ENCODE measurements around the gene HCN3.

HCN3 gene

GRCh38 chr1:155319536-155319935 is 42.3 kb downstream of the HCN3 start:
- no peak overlapping the region for H2BK5ac ChIP-seq (ENCODE audit: low read length)
- H2BK15ac ChIP-seq (ENCODE audit: low read length), result no peak overlapping the region
- H3K36me3 ChIP-seq (replicated peaks in 1 of 2; ENCODE audit: control insufficient read depth in 2 of 2, insufficient read depth in 2 of 2, low read length in 2 of 2), result peaks cover 31 to 71% of the 10 kb centered on the region in 2 donors
- no peak overlapping the region for H4K8ac ChIP-seq (ENCODE audit: low read depth, low read length)
- no peak overlapping the region for H3K9ac ChIP-seq (ENCODE audit: low read depth, low read length, poor library complexity)
- peaks cover 6% of the 10 kb centered on the region for H3K79me1 ChIP-seq (ENCODE audit: low read depth, low read length)
- peak overlapping the region in 1 of 2 donors; percentile 21 for H3K4me3 ChIP-seq (ENCODE audit: low read length in 2 of 2)
- no peak overlapping the region for H3K27ac ChIP-seq (replicated peaks; ENCODE audit: low read length)
- no peak overlapping the region for H2AK5ac ChIP-seq (ENCODE audit: low read depth, low read length)
- H3K23ac ChIP-seq (ENCODE audit: low read depth, low read length, poor library complexity), result no peak overlapping the region
- no peak overlapping the region for H4K91ac ChIP-seq (ENCODE audit: low read depth, low read length, poor library complexity)
- no peak overlapping the region for H2BK12ac ChIP-seq (ENCODE audit: low read length)
- H3K18ac ChIP-seq (ENCODE audit: low read length), result no peak overlapping the region
- no peak overlapping the region for H3K14ac ChIP-seq (ENCODE audit: low read length)
- no peak overlapping the region for H2AFZ ChIP-seq (ENCODE audit: low read length)
- H2BK120ac ChIP-seq (ENCODE audit: low read depth, low read length), result no peak overlapping the region
- H3K9me3 ChIP-seq (replicated peaks in 1 of 2; ENCODE audit: control insufficient read depth in 2 of 2, insufficient read depth in 1 of 2, low read depth in 1 of 2, low read length in 2 of 2), result no peaks in the 10 kb centered on the region
- DNase-seq (ENCODE audit: low spot score), result no peak
- no CpG with 5 or more reads among the region's 5 CpGs for WGBS, 2 donors (ENCODE audit: extremely low coverage in 2 of 2, insufficient read length in 2 of 2, insufficient replicate concordance in 1 of 2)
- peaks cover 16 to 17% of the 10 kb centered on the region in 2 donors for H3K4me1 ChIP-seq (ENCODE audit: control insufficient read depth in 2 of 2, insufficient read depth in 1 of 2, low read depth in 1 of 2, low read length in 2 of 2)
- no peaks in the 10 kb centered on the region for H3K27me3 ChIP-seq (ENCODE audit: control insufficient read depth in 3 of 3, insufficient read depth in 3 of 3, low read depth in 1 of 3, low read length in 3 of 3)
- no peak overlapping the region for H3K4ac ChIP-seq (ENCODE audit: low read length)
- no peak overlapping the region for H3K4me2 ChIP-seq (ENCODE audit: insufficient read depth, low read length, poor library complexity, severe bottlenecking)

- H2BK5ac ChIP-seq (ENCODE audit: low read length), result no peak overlapping the region
- no peaks in the 10 kb centered on the region for H3K27me3 ChIP-seq (ENCODE audit: control insufficient read depth in 3 of 3, insufficient read depth in 3 of 3, low read depth in 1 of 3, low read length in 3 of 3)
- H2BK120ac ChIP-seq (ENCODE audit: low read depth, low read length), result no peak overlapping the region
- H3K4me1 ChIP-seq (ENCODE audit: control insufficient read depth in 2 of 2, insufficient read depth in 1 of 2, low read depth in 1 of 2, low read length in 2 of 2), result peaks cover 17 to 18% of the 10 kb centered on the region in 2 donors
- H3K14ac ChIP-seq (ENCODE audit: low read length), result no peak overlapping the region
- no peak overlapping the region for H3K18ac ChIP-seq (ENCODE audit: low read length)
- no peak overlapping the region for H2AFZ ChIP-seq (ENCODE audit: low read length)
- H3K4me3 ChIP-seq (ENCODE audit: low read length in 2 of 2), result no peak overlapping the region
- no peak overlapping the region for H3K9ac ChIP-seq (ENCODE audit: low read depth, low read length, poor library complexity)
- no peak overlapping the region for H3K4ac ChIP-seq (ENCODE audit: low read length)
- peak overlapping the region; percentile 21 for H3K27ac ChIP-seq (replicated peaks; ENCODE audit: low read length)
- no peak overlapping the region for H2BK15ac ChIP-seq (ENCODE audit: low read length)
- no peaks in the 10 kb centered on the region for H3K9me3 ChIP-seq (replicated peaks in 1 of 2; ENCODE audit: control insufficient read depth in 2 of 2, insufficient read depth in 1 of 2, low read depth in 1 of 2, low read length in 2 of 2)
- no peak overlapping the region for H4K91ac ChIP-seq (ENCODE audit: low read depth, low read length, poor library complexity)
- H3K79me1 ChIP-seq (ENCODE audit: low read depth, low read length), result peaks cover 8% of the 10 kb centered on the region
- H3K4me2 ChIP-seq (ENCODE audit: insufficient read depth, low read length, poor library complexity, severe bottlenecking), result peak overlapping the region; percentile 77
- H2AK5ac ChIP-seq (ENCODE audit: low read depth, low read length), result no peak overlapping the region
- no CpG with 5 or more reads among the region's 11 CpGs for WGBS, 2 donors (ENCODE audit: extremely low coverage in 2 of 2, insufficient read length in 2 of 2, insufficient replicate concordance in 1 of 2)
- H4K8ac ChIP-seq (ENCODE audit: low read depth, low read length), result no peak overlapping the region
- no peak overlapping the region for H3K23ac ChIP-seq (ENCODE audit: low read depth, low read length, poor library complexity)
- peaks cover 27 to 64% of the 10 kb centered on the region in 2 donors for H3K36me3 ChIP-seq (replicated peaks in 1 of 2; ENCODE audit: control insufficient read depth in 2 of 2, insufficient read depth in 2 of 2, low read length in 2 of 2)
- no peak overlapping the region for H2BK12ac ChIP-seq (ENCODE audit: low read length)
- DNase-seq (ENCODE audit: low spot score), result no peak
Observed at GRCh38 chr1:155320252-155320651, 43.0 kb downstream of the HCN3 start.

- Histone ChIP-seq H3K9ac (ENCODE audit: low read depth, low read length, poor library complexity) (peak within 1 kb of the TSS; percentile 86), H3K36me3 (replicated peaks in 1 of 2; ENCODE audit: control insufficient read depth in 2 of 2, insufficient read depth in 2 of 2, low read length in 2 of 2) (peaks cover 33 to 66% of the 10 kb centered on the region in 2 donors), H3K23ac (ENCODE audit: low read depth, low read length, poor library complexity) (peak within 1 kb of the TSS; percentile 93), H2BK5ac (ENCODE audit: low read length) (no peak within 1 kb of the TSS), H3K4me3 (ENCODE audit: low read length in 2 of 2) (peak within 1 kb of the TSS; percentile 76 to 79), H3K79me1 (ENCODE audit: low read depth, low read length) (peaks cover 13% of the 10 kb centered on the region), H3K18ac (ENCODE audit: low read length) (peak within 1 kb of the TSS; percentile 91), H3K4me1 (ENCODE audit: control insufficient read depth in 2 of 2, insufficient read depth in 1 of 2, low read depth in 1 of 2, low read length in 2 of 2) (peaks cover 21 to 22% of the 10 kb centered on the region in 2 donors), H3K4me2 (ENCODE audit: insufficient read depth, low read length, poor library complexity, severe bottlenecking) (peak within 1 kb of the TSS; percentile 77), H3K27me3 (ENCODE audit: control insufficient read depth in 3 of 3, insufficient read depth in 3 of 3, low read depth in 1 of 3, low read length in 3 of 3) (no peaks in the 10 kb centered on the region), H2BK120ac (ENCODE audit: low read depth, low read length) (peak within 1 kb of the TSS; percentile 1), H3K27ac (replicated peaks; ENCODE audit: low read length) (peak within 1 kb of the TSS; percentile 61), H3K14ac (ENCODE audit: low read length) (no peak within 1 kb of the TSS), H2AFZ (ENCODE audit: low read length) (no peak within 1 kb of the TSS), H4K8ac (ENCODE audit: low read depth, low read length) (no peak within 1 kb of the TSS), H2AK5ac (ENCODE audit: low read depth, low read length) (peak within 1 kb of the TSS; percentile 90), H3K4ac (ENCODE audit: low read length) (no peak within 1 kb of the TSS), H4K91ac (ENCODE audit: low read depth, low read length, poor library complexity) (no peak within 1 kb of the TSS), H2BK12ac (ENCODE audit: low read length) (no peak within 1 kb of the TSS), H2BK15ac (ENCODE audit: low read length) (peak within 1 kb of the TSS; percentile 16), H3K9me3 (replicated peaks in 1 of 2; ENCODE audit: control insufficient read depth in 2 of 2, insufficient read depth in 1 of 2, low read depth in 1 of 2, low read length in 2 of 2) (no peaks in the 10 kb centered on the region)
- no CpG with 5 or more reads among the region's 51 CpGs for WGBS, 2 donors (ENCODE audit: extremely low coverage in 2 of 2, insufficient read length in 2 of 2, insufficient replicate concordance in 1 of 2)
- no peak for DNase-seq (ENCODE audit: low spot score)
Observed at GRCh38 chr1:155320661-155321617, 43.7 kb downstream of the HCN3 start, which contains the start of gene RUSC1. RUSC1 (plus strand) TSS chr1:155320894; CDS start chr1:155321774, 880 bp downstream.

Data from neuronal stem cell (in vitro differentiated cells).